ENCODE measurements around the gene ZNF182.
"Not testable (repeated sequence)": the region's sequence is repeated elsewhere in the genome, so short reads cannot be mapped to it uniquely, and the experiment has no call there.

Gene ZNF182

DNA sequence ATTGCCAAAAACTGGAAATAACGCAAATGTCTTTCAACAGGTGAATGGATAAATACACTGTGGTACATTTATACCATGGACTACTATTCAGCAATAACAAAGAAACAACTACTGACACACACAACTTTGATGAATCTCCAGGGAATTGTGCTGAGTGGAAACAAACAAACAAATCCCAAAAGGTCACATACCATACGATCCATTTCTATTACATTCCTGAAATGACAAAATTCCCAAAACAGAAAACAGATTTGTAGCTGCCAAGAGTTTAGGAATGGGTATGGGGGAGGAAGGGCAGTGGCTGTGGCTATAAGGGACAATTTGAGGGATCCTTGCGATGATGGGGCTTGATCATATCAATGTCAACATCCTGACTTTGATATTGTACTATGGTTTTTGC is 2.5 kb downstream of the ZNF182 start:
- no peak for DNase-seq (ENCODE audit: low read depth)

DNA sequence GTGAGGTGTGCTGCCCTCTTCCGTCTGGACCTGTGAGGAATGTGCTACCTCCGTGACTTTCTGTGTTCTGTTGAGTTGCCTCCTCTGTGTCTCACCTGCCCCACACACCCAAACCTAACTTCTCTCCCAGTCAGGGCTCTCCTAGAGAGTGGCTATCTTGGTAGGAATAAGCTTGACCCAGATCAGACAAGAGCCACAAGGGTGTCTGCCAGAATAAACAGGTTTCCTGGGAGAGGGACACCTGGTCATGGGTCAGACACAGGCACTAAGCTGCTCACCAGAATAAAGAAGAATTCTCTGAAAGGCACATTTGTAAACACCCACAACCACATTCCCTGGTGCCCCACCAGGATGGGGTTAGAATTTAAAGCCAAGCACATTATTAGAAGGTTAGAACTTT is 11.1 kb downstream of the ZNF182 start:
- DNase-seq (ENCODE audit: low read depth): no peak

DNA sequence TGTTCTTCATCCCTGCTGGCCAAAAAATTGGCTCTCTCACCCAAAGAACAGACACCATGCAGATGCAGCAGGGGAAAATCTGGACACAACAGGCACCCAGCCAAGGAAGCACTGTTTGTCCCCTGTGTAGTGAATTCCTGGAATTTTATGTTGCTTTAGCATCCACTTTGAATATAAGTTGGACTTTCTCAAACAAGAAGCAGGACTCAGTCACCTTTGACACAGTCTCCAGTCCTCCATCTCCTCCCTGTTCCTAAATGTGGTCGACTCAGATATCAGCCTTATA is 11.8 kb downstream of the ZNF182 start:
- no peak for DNase-seq (ENCODE audit: low read depth)

DNA sequence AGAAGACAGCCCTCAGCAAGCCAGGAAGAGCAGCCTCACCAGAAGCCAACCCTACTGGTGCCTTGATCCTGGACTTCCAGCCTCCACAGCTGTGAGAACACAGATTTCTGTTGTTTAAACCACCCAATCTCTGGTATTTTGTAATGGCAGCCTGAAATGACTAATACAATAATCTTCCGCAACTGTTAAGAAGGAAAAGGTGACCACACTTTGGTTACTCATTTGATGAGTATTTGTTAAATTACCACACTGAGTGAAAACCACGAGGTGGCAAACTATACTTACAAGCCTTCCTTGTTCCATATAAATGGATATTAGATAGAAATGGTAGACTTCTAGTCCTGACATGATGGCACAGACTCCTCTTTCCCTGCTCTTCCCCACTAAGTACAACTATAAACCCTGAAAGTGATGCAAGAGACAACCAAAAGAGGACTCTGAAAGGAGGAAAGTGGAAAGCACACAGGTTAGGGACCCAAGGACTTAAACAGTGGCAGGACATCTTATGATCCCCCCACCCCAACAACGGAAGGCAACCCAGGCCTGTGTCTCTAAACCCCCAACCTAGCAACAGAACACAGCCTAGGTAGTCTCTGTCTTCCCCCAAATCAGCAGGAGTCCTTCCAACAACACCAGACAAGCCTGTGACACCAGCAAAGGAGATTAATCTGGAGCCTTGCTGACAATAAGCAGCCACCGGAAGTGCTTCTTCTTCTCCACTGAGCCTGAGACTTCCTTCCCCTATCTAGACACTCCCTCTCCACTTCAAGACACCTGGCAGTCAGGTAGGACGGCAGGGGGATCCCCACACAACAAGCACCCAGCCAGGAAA is 12.3 kb downstream of the ZNF182 start:
- peak; percentile 35 for DNase-seq (ENCODE audit: low read depth)

DNA sequence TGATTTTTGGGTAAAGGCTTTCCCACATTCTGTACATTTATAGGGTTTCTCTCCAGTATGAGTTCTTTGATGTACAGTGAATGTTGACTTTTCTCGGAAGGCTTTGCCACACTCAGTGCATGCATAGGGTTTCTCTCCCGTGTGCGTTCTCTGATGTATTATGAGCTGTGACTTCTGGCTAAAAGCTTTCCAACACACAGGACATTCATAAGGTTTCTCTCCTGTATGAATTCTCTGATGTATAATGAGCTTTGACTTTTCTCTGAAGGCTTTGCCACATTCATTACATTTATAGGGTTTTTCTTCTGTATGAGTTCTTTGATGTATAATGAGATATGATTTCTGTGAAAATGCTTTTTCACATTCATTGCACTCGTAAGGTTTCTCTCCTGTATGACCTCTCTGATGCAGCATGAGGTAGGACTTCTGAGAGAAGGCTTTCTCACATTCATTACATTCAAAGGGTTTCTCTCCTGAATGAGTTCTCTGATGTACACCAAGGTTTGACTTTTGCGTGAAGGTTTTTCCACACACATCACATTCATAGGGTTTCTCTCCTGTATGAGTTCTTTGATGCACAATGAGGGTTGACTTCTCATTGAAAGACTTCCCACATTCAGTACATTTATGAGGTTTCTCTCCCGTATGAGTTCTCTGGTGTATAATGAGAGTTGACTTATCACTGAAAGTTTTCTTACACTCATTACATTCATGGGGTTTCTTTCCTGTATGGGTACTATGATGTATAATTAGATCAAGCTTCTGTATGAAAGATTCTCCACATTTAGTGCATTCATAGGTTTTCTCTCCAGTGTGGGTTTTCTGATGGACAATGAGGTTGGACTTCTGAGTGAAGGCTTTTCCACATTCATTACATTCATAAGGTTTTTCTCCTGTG is 27.3 kb downstream of the ZNF182 start:
- DNase-seq (ENCODE audit: low read depth): no peak

DNA sequence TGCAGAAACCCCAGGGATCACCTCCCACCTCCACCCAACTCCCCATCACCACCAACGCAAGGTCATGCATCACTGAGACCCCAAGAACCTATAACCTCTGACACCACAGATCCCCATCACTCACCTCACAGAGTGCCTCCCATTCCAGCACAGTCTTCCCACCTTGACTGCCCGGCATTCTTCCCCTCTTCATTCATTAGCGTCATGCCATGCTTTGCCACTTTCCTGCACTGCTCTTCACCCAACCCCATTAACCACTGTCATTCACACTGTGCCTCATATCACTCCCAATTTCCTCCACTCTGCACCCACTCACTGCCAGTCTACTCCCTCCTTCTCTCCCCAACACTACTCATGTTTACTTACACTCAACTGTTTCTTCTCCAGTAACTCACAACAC is 30.6 kb downstream of the ZNF182 start:
- DNase-seq (ENCODE audit: low read depth): no peak

DNA sequence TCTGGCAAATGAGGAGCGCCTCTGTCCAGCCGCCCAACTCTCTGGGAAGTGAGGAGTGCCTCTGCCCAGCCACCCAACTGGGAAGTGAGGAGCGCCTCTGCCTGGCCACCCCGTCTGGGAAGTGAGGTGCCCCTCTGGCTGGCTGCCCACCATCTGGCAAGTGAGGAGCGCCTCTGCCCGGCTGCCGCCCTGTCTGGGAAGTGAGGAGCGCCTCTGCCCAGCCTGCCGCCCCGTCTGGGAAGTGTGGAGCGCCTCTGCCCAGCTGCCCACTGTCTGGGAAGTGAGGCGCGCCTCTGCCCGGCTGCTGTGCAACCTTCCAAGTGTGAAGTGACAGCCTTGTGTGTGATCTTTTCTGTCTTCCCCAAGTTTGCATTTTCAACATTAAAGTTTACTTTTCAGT is 38.3 kb downstream of the ZNF182 start:
- not testable (repeated sequence) for DNase-seq (ENCODE audit: low read depth)

DNA sequence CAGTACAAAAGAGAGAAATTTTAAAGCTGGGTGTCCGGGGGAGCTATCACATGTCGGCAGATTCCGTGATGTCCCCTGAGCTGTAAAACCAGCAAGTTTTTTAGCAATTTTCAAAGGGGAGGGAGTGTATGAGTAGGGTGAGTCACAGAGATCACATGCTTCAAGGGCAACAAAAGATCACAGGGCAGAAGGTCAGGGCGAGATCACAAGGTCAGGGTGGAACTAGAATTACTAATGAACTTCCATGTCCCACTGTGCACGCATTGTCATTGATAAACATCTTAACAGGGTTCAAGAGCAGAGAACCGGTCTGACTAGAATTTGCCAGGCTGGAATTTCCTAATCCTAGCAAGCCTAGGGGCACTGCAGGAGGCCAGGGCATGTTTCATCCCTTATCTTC is 42.0 kb downstream of the ZNF182 start:
- not testable (repeated sequence) for DNase-seq (ENCODE audit: low read depth)

DNA sequence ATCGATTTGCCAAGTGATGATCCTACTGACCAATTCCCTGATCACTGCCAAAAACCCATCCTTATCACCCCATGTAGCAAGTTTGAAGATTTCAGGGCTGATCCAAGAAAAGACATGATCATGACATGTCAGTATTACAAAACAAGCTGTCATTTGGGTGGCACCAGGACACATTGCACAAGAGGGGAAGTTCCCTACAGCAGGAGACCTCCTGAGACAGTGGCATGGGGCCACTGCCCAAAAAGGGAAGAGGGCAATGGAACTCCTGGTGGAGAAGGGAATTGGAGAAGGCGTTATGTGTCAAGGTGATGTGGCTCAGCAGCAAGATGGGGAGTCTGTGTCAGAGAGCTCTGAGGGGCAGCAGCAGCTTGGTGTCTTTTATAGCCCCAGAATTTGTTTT is 43.4 kb downstream of the ZNF182 start:
- DNase-seq (ENCODE audit: low read depth): no peak

DNA sequence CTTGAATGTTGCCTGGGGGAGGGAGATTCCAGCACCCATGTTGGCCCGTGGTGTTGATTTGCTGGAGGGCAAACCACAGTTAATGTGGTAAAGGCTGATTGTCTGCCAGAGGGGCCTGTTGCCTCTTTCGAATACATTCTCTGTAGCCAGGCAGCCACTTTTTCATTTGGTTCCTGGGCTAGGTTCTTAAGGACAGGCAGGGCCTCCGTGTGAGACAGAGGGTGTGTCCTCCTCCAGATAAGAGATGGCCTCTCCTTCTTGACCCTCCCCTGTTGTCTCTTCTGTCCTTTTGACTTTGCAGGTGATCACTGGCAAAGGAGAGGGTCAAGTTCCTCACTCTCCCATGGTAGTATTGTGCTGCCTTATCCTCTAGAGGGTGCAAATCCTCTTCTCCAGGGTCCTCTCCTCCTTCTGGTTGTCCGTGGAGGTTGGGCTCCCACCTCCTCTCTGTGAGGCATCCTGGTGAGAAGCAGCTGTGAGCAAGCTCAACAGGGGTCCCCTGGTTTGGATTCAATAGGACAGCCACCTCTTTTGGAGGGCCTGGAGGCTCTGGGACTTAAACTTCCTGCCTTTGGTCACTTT is 44.9 kb downstream of the ZNF182 start:
- DNase-seq (ENCODE audit: low read depth): no peak

DNA sequence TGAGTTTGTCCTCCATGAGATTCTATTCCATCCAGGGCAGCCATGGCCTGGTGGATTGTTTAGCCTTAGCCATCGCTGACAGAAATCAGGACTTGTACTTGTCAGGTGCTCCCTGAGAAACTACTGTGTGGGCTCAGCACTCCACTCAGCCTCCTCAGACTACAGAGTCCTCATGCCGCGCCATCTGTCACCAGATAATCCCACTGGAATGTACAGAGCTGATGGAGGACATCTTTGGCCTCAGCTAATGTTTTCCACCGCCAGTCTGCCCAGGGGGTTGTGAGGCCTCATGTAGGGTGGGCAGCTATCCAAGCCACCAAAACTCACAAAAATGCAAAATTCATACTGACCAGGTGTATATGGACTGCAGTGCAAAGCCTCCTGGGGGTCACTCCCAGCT is 45.6 kb downstream of the ZNF182 start:
- not testable (repeated sequence) for DNase-seq (ENCODE audit: low read depth)

DNA sequence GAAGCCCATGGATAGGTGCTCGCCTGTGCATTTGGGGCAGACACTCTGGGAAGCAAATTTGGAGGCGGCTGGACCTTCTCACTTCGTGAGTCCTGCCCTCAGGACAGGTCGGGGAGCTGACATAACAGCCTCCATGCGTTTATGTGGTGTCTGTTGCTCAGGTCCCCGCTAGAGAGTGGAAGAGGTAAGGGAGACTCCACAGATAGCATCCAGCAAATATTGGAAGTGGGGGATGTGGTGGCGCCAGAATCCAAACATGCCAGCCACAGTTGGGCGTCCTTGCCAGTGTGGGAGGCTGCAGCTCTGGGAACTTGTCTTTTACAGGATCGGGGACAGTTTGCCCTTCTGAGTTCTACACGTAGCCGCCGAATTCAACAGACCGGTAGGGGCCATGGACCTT is 47.8 kb downstream of the ZNF182 start:
- DNase-seq (ENCODE audit: low read depth): no peak

DNA sequence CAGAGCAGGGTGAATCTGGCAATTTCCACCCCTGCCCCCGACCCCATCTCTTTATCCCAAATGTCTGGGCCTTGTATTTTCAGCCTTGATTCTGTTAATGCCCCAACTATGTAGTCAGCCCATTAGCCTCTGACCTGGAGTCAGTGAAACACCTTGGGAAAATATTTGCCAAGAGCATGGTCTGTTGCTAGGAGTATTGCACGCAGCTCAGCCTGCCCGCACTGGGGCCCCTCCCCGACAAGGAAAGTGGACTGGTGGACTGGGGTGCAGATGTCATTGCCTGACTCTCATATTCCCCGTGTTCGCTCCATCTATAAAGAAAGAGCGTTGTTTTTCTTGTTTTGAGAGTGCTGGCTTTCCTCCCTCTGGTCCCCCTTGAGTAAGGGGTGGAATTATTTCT is 48.5 kb downstream of the ZNF182 start:
- DNase-seq (ENCODE audit: low read depth): not testable (repeated sequence)

DNA sequence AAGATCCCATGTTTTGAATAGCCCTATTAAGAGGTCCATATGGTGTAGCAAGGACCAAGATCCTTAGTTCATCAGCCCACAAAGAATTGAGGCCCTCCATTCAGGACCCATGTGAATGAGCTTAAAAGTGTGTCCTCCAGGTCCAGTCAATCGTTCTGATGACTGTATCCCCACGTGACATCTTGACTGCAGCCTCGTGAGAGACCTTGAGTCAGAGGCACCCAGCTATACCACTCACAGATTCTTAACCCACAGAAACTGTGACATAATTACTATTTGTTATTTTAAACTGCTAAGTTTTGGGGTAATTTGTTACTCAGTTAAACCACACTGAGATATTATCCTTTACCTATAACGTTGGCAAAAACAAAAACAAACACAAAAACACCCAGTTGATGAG is 62.4 kb downstream of the ZNF182 start:
- DNase-seq (ENCODE audit: low read depth): no peak

DNA sequence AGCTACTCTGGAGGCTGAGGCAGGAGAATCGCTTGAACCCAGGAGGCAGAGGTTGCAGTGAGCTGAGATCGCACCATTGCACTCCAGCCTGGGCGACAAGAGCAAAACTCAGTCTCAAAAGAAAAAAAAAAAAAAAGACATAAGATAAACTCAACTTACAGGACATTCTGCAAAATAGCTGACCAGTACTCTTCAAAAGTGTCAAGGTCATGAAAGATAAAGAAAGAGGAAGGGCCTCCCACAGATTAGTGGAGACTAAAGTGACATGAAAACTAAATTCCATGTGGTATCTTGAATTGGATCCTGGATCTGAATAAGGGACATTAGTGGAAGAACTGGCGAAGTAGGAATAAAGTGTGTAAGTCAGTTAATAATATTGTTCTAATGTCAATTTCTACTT is 63.3 kb downstream of the ZNF182 start:
- no peak for DNase-seq (ENCODE audit: low read depth)

DNA sequence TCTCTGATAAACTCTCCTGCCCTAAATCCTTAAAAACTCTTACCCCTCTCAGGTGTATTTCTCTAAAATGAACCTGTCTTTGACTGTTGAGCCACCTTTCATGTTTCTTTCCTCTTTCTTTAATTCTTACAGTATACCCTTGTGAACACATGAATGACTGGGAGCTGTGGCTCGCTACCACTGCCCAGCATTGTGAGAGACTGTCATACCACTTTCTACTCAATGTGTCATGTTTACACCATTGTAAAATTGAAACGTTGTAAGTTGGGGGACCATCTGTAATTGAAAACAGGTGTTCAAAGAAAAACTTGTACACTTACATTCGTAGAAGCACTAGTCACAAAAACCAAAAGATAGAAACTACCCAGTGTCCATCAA is 66.9 kb downstream of the ZNF182 start:
- DNase-seq (ENCODE audit: low read depth): no peak

DNA sequence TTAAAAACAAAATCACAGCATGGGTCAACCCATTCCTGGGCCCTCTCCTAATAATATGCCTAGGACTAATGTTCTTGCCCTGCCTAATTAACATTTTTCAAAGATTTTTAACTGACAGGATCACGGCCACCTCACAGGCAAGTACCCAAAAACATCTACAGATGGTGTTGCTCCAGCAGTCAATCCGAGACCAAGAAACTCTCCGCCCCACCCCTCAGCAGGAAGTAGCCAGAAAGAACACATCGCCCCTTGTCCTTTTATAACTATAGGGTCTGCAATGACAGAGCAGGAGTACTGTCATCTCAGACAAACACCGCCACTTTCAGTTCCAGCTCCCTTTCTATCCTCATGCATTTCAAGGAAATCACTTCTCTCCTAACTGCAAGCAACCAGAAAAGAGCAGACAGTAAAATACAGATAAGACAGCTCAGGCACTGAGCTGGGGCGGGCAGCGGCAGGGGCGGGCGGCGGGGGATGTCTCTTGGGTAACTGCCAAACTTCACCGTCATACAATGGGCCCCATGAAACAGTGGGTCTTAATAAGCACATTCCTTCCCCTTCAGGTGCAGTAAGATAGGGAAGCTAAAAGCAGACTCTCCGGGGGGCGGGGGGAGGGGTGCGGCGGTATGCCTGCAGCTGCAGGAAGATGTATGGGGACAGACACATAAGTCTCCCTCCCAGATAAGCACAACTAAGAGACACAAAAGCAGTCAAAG is 67.4 kb downstream of the ZNF182 start:
- no peak for DNase-seq (ENCODE audit: low read depth)

DNA sequence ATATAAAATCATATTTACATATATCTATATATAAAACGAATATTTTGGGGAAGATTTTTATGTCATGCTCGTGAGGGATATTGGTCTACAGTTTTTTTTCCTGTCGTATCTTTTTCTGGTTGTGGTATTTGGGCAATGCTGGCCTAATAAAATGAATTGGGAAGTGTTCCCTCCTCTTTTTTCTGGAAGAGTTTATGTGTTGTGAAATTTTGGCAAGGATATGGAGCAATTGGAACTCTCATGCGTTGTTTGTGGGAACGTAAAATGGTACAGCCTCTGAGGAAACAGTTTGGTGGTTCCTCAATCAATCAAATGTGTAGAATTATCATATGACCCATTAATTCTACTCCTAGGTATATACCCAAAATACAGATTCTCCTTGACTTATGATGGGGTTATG is 69.8 kb downstream of the ZNF182 start:
- DNase-seq (ENCODE audit: low read depth): no peak

DNA sequence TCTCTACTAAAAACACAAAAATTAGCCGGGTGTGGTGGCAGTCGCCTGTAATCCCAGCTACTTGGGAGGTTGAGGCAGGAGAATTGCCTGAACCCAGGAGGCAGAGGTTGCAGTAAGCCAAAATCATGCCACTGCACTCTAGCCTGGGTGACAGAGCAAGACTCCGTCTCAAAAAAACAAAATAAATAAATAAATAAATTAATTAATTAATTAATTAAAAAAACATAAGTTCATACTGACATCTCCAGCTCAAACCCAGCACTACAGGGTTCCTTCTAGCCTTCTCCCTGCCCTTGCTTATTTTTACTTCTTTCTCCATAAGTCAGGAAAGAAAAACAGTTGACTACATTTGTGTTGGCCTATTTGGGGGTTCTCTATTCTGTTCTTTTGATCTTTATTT is 71.8 kb downstream of the ZNF182 start:
- not testable (repeated sequence) for DNase-seq (ENCODE audit: low read depth)

DNA sequence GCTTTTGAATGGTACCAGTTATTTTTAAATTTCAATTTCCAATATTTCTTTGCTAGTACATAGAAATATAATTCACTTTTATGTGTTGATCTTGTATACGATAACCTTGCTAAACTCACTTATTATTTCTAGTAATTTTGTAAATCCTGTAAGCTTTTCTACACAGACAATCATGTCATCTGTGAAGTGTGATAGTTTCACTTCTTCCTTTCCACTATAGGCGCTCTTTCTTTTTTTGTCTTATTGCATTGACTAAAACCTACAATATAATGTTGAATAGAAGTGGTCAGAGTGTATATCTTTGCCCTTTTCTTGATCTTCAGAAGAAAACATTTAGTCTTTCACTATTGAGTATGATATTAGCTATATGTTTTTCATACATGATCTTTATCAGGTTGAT is 76.6 kb downstream of the ZNF182 start:
- no peak for DNase-seq (ENCODE audit: low read depth)

All from non-pigmented ciliary epithelial cell (primary cell).